Dedifferentiated amniotic fluid mesenchymal stem cell (primary cell): ENCODE results near the gene PPP1R37.

Experiments used
- DNase-seq: peaks from one replicate; pipeline ENCODE4 v3.0.0-alpha.2; 2016; ENCODE audit errors: extremely low spot score

PPP1R37 gene

DNA sequence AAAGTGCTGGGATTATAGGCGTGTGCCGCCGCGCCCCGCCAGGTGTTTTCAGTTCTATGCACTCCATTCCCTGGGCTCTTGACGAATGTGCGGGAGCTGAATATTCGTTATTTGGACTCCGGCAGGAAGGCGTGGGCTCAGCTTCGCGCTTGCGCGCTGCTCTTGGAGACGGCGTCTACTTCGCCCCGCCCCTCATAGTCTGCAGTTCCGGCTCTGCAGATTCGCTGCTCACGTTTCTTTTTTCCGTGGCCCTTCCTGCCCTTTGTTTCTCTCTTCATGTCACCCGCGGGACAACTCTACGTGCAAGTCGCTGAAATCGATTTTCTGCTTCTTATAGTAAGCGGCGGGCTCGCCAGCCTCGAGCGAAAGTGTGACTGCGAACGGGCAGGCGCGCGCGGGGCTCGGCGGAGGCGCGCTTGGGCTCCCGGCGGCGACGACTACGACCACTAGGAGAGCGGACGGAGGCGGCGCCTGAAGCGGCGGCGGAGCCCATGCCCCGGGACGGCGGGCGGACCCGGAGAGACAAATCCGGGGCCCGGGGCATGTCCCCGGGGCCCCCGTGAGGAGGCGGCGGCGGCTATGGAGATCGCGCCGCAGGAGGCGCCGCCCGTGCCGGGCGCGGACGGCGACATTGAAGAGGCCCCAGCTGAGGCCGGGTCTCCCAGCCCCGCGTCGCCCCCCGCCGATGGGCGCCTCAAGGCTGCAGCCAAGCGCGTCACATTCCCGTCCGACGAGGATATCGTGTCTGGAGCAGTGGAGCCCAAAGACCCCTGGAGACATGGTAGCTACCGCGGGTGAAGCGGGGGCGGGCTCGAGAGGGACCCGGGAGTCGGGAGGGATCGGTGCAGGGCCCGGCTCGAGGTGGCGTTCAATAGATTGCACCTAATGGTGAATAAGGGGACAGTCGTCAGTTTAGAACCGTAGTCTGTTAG is at the start of gene PPP1R37:
Gene PPP1R37, plus strand, starts transcription at position 433 of the 932 bp plus-strand sequence. Its CDS starts 147 bp downstream, at position 580.
- DNase-seq: peak; percentile 97

DNA sequence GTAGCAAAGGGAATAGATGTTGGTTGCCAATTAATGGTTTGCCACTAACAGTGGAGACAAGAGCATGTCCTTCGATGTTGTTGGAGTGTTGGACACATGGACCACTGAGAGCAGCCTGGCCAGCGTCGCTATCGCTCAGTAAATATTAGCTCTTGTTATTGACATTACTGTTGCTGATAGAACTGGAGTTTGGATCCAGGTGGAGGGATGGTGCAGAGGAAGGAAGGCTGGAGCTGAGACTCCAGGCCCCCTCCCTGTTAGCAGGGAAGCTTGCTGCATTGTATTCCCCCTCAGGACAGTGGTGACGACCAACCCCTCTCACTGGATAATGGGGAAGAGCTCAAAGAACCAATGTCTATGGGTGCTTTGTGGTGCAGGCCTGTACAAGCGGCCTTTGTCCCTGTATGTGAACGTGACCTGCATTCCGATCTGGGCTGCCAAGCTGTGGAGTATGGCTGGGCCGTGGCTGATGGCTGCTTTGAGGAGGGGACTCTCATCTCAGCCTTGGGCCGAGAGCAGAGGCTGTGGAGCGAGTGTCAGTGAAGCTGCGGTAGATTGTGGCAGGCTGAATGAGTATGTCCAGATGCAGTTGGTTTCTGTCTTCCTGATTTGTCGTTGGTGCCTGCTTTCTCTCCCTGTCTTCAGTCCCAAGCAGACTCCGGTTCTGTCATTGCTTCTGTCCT is 47.2 kb upstream of the PPP1R37 start:
- DNase-seq: no peak

DNA sequence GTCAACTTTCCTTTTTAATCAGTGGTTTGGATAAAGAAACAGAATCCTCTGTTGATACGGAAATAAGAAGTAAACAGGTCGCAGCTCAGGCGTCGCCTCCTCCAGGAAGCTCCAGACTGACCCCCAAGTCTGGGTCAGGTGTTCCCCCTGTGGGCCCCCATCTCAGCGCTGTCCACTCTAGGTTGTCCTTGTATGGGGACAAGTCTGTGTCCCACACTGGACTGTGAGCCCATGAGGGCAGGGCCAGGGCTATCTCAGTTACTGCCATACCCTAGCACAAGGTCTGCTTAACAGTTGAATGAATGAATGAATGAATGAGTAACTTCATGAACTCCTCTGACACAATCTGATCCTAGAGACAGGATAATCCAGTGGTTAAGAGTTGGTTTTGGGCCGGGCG is 46.6 kb upstream of the PPP1R37 start:
- no peak for DNase-seq

- no peak for DNase-seq
Measured at GRCh38 chr19:45047188-45047797, 45.7 kb upstream of the PPP1R37 start.

DNA sequence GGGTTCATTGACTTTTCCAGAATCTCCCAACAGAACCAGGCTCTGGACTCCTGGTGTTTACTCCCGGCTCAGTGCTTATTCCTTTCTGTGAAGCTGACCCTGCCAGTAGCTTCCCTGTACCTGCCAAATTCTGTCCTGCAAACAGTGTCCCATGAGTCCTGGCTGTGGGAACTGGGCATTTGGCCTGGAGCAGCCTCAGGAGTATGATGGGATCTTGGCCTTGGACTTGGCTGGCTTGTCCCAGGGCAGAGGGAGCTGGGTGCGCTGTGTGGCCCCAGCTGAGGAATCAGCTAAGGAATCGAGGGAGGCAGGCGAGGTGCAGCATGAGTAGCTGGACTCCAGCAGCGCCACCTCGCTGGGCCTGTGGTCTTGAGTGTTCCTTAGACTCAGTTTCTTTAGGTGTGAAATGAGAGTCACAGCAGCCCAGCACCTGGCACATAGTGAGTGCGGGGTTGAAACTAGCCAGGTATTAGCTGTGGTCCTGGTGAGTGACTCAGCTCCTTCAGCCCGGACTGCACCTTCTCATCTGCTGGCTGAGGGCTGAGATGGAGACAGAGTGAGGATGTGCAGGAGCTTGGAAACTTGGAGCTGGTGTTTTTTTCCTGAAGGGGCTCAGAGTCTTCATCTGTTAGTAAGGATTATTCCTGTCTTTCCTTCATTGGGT is 43.8 kb upstream of the PPP1R37 start:
- no peak for DNase-seq

- DNase-seq: no peak
Measured at GRCh38 chr19:45050036-45050435, 42.9 kb upstream of the PPP1R37 start.

- DNase-seq: no peak
Measured at GRCh38 chr19:45051929-45052579, 40.9 kb upstream of the PPP1R37 start.

GRCh38 chr19:45056831-45057230 is 36.1 kb upstream of the PPP1R37 start:
- DNase-seq: peak; percentile 9

DNA sequence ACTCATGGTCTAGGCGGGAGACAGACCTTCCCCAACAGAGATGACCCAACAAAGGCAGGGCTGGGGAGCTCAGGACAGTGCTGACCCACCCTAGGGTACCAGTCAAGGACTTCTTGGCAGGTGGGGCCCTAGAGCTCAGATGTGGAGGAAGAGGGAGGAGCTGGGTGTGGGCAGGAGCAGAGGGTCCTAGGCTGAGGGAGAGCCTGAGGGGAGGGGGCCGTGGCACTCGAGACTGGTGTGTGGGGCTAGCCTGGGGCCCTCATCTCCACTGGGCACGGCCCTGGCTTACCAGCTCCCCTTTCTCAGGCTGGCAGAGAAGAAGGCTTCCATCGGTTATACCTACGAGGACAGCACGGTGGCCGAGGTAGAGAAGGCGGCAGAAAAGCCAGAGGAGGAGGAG is 35.5 kb upstream of the PPP1R37 start:
- DNase-seq: no peak

- DNase-seq: no peak
Measured at GRCh38 chr19:45058622-45059159, 34.3 kb upstream of the PPP1R37 start.

DNA sequence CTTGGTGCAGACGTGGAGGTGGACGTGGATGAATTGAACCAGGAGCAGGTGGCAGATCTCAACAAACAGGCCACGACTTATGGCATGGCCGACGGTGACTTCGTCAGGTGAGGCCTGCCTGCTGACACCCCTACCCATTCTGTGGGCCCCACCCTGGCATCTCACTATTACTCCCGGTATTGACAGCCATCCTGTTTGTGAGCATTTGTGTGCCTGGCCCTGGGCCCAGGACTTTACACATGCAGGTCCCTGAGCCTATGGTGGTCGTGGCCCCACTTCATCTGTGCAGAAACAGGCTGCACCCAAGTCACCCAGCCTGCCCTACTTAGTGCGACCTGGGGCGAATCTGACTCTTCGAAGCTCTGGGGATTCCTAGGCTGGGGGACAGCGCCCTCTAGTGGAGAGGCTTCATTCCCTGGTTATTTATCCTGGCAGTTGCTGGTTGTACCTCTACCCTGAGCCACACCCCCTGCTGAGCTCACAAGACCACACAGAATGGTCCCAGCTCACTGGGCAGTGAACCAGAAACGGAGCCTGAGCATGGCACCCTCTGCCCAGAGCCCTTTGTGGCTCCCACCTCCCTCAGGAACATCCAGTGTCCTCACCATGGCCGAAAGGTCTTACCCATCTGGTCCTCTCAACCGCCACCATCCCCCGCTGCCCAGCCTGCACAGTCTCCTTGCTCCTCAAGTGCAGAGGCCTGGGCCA is 33.6 kb upstream of the PPP1R37 start:
- peak; percentile 52 for DNase-seq

DNA sequence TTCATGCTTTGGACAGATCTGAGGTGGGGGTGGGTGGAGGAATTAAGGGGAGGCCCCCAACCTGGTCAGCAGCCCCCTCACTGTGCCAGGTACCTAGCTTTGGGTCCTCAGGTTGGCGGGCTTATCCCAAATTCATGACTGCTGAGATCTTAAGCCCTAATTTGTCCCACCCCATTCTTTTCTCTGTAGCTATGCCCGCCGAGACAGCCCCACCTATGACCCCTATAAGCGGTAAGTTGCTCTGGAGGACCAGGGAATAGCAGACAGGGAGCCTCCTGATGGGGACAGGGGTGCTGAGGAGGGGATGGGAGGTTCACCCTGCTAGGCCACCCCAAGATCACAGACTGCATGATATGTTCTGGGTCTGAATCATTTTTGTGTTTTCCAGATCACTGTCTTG is 31.0 kb upstream of the PPP1R37 start:
- no peak for DNase-seq

DNA sequence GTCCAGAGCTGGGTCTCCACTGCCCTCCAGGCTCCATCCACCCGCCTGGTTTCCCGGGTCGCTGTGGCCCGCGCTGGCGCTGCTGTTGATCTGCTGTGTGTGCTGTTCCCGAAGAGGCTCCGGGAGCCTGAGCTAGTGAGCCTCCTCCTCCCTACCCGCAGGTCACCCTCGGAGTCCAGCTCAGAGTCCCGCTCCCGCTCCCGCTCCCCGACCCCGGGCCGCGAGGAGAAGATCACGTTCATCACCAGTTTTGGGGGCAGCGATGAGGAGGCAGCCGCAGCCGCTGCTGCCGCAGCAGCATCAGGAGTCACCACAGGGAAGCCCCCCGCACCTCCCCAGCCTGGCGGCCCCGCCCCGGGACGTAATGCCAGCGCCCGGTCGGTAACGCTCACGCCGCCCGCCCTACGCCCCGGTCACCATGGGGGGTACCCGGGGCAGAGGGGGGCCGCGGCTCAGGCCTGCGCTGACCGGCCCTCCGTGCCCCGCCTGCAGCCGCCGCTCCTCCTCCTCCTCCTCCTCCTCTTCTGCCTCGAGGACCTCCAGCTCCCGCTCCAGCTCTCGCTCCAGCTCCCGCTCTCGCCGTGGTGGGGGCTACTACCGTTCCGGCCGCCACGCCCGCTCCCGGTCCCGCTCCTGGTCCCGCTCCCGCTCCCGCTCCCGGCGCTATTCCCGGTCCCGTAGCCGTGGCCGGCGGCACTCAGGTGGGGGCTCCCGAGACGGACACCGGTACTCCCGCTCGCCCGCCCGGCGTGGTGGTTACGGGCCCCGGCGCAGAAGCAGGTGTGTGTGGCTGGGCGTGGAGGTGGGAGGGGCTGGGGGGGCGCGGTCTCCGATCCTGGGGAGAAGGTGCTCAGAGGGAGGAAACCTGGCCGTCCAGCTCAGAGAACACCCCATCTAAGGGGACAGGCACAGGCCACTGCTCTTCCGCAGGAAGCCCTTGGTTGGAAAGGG is 28.9 kb upstream of the PPP1R37 start:
- DNase-seq: no peak

- DNase-seq: no peak
Measured at GRCh38 chr19:45066921-45067661, 25.9 kb upstream of the PPP1R37 start.

DNA sequence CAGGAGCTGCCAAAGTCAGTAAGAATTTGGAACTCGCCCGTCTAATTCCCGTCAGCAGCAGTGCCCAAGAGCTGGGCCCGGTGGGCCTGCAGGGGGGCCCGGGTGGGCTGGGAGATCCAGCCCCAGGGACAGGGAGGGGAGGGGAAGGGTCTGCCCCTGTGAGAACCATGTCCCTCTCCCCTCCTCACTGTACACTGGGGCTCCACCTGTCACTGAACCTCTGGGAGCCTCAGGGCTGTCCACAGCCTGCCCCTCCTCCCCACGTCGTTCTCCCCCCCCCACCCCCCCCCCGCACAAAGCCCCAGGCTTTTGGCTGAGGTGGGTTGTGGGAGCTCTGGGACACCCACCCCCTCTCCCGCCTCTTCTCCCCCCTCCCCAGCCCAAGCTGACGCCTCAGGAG is 24.9 kb upstream of the PPP1R37 start:
- peak; percentile 4 for DNase-seq

DNA sequence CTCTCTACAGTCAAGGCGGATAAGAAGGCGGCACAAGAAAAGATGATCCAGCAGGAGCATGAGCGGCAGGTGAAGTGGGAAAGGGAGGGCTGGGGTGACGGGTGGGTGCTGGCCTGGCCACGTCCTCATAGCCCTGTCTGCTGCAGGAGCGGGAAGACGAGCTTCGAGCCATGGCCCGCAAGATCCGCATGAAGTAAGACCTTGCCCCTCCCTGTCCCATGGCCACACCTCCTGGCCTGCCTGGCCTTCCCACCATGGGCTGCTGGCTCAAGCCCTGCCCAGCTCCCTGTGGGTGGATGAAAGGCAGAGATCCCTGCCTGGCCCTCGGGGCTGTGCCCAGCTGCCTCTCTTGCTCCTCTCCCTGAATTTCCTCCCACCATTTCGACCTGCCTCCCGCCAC is 23.9 kb upstream of the PPP1R37 start:
- DNase-seq: no peak

- DNase-seq: no peak
Measured at GRCh38 chr19:45070214-45070613, 22.8 kb upstream of the PPP1R37 start.

- DNase-seq: no peak
Measured at GRCh38 chr19:45070861-45071544, 22.0 kb upstream of the PPP1R37 start.
